Measurements from ENCODE around the gene GPT2.

GPT2 gene

DNA sequence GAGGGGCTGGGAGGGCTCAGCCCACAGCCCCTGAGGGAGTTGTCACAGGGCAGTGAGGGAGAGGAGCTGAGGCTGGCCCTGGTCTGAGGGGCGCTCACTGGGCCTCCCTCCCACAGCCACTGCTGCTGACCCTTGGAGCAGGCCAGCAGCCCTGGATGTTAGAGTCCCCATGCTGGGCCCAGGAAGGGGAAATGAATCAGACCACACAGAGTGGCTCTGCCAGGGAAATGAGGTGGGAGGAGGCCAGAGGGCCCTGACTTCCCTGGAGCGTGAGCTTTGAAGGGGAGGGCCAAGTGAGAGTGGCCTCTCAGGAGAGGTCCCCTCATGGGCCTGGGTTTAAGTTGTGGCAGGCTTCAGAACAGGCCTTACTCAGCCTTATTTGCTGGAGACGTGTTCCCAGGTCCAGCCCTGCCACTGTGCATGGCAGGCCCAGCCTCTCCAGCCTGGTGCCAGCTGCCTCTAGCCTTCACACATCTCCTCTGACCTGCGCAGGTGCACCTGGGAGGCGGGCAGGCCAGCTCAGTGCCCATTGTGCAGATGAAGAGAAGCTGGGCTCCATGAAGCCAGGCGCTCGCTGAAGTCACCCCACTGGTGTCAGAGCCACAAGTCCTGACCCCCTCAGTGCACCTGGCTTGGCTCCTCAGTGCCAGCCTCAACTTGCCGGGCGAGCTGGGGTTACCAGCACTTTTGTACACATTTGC, 15.4 kb downstream of the GPT2 start:
- no peak for DNase-seq

DNA sequence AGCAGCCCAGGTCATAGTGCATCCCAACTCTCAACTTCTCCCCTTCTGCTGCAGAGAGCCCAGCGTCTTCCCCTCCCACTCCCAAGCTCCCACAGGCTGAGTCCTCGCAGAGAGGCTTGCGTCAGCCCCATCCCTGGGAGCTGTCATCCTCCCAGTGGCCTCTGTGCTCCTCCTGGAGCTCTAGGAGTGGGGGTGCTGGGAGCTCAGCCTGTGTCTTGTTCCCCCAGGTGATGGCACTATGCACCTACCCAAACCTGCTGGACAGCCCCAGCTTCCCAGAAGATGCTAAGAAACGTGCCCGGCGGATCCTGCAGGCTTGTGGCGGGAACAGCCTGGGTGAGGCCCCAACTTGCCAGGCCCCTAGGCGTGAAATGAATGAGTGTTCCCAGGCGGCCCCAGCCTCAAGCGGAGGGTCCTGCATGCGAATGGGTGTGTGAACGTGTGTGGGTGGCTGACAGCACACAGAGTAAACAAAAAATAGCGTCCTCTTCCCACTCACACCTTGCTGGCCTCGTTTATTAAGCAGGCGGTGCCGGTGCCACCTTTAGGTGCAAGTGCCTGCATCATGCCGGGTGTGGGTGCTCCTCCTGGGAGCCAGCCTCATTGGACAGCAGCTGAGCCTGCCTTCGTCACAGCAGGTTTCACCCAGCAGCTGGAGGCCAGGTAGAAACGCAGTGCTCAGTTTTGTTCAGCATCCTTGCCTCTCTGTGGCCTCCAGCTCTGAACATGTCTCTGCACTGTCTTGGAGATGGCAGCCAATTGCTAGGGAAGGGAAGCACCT, 16.5 kb downstream of the GPT2 start:
- no peak for DNase-seq

DNA sequence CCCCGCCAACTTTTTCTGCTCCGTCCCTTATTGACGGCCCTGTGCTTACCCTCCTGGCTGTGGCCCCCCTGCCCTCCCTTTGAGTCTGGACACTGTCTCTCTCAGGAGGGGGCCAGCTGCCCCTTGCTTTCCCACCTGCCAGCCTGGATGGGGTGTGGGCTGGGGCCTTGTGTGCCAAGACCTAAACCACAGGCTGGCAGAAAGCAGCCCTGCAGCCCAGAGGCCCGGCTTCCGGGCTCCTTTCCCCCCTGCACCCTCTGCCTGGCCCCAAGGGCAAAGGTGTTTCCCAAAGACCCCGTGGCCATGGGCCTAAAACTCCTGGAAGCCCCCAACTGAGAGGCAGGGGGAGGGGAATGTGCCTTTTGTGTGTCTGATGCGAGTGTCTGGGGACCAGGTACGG, 17.5 kb downstream of the GPT2 start:
- no peak for DNase-seq

DNA sequence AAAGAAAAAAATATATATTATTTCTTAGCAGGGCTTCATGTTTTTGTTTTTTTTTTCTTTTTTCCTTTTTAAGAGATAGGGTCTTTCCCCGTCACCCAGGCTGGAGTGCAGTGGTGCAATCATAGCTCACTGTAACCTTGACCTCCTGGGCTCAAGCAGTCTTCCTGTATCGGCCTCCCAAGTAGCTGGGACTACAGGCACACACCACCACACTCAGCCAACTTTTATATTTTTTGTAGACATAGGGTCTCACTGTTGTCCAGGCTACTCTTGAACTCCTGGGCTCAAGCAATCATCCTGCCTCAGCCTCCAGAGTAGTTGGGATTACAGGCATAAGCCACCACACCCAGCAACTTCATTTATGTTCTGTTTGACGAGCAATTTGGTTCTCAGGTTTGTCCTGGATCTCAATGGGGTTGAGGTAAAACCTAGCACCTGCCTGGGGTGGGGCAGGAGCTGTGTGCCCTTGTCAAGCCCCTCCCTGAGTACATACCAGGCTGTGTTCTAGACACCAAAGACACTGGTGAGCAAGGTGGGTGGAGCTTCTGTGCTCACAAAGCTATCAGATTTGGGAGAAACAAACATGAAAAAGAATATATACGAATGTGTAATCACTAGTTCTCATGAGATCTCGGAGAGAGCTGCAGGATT, 19.2 kb downstream of the GPT2 start:
- DNase-seq = no peak

DNA sequence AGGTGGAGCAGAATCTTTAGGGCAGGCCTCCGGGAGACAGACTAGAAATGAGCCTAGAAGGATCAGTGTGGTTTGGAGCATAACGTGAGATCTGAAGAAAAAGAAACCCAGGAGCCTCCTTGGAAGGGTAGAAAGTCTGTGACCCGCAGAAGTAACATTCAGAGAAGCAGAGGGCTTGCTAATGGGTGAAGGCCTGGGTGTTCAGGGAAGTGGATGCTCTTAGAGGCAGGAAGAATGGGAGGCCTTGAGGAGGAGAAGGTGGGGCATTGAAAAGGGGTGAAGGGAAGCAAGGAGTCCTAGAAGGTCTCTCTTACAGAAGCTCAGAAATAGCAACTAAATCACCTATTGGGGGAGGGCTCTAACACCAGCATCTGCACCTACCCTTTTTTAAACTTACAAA, 20.3 kb downstream of the GPT2 start:
- no peak for DNase-seq

DNA sequence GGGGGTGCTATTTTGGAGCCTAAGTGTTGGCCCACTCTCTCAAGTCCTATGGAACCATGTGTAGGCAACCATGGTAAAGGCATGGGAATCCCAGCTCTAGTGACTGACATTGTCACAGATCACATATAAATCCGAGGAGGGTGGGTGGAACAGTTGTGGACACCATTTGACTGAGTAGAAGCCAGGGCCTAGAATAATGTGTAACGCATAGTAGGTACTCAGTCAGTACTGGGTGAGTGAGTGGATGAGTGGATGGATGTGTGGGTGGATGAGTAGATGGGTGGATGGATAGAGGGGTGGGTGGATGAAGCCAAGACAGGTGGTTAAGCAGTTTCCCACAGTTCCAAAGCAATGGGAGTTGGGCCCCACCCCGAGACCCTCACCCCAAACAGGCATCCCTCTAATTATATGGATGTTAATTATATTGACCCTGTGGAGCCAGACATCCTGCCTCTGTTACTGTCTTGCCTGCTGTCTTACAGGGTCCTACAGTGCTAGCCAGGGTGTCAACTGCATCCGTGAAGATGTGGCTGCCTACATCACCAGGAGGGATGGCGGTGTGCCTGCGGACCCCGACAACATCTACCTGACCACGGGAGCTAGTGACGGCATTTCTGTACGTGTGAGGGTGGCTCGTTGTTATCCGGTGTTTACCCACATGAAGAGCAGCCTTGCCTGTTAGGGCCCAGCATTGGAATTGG, 22.3 kb downstream of the GPT2 start:
- no peak for DNase-seq

DNA sequence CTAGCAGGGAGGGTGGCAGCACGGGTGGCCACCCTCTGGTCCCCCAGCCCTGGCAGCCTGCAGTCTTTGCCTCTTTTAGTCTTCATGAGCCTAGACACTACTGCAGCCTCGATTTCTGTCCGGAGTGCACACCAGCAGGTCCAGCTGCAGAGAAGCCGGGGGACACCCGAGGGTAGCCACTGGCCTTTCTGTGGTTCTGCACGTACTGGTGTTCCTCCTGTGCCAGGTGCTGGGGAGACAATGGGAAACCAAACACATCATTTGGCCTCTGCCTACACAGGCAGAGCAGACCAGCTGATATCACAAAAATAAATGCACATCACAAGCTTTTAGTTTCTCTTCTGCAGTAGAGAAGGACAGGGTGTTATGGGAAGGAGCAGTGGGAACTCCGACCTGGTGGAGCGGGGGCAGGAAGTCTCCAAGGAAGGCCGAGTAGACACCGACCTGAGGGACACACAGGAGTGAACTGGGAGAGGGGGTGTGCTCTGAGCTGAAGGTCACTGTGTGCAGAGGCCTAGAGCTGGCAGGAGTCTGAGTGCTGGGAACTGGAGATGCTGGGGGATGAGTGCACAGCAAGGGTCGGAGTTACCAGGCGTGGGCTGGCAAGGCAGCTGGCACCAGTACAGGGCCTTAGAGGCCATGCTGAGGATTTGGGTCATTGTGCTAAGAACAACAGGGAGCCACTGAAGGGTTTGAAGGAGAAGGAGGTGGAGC, 23.1 kb downstream of the GPT2 start:
- DNase-seq = no peak

DNA sequence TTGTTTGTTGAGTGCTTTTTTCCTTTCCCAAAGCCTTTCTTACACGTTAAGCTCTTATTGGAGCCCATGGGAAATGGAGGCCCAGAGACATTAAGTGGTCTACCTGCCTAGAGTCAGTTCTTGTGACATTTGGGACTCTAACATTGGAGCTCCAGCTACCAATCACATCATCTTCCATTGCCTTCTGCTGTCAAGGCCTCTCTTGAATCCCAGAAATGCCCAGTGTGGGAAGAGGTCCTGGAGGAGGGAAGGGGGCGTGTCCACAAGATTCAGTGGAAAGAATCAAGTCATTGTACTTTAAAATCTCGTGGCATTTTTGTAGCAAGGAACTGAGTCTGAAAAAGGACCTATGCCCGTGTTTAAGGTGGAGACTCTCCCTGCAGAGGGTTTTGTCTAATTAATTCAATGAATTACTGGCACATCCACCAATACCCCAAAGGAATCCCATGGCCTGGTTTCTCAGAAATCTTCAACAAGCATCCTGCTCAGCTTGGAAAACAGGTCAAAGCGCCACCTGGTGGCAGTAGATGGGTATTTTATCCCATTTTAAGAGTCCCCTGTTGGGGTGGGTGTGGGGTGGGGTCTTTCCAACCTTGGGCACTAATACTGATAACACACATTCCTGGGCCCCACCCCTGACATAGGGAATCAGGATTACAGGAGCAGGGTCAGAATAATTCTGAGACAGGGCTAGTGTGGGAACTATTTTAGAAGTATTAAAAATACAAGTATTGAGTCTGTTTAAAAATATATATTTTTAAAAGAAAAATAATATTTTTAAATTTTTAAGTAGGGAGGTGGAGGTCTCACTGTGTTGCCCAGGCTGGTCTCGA, 24.6 kb downstream of the GPT2 start:
- peak; percentile 28 to 57 for DNase-seq

DNA sequence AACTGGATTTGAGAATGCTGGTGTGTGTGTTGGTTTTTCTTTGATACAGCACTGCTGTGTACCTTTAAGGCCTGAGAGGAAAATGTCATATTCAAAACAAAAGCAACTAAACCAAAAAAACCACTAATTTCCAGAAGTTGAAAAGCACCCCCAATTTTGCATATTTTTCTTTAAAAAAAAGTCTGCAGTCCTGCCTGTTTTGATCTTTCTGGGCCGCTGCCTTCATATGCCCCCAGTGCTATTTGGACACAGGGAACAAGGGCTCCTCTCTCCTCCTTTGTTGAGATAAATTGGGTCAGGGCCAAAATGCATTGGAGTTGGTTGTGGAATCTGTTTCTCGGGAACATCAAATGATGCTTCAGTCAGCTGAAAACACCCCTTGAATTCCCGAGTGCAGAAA, 26.9 kb downstream of the GPT2 start:
- DNase-seq = no peak

DNA sequence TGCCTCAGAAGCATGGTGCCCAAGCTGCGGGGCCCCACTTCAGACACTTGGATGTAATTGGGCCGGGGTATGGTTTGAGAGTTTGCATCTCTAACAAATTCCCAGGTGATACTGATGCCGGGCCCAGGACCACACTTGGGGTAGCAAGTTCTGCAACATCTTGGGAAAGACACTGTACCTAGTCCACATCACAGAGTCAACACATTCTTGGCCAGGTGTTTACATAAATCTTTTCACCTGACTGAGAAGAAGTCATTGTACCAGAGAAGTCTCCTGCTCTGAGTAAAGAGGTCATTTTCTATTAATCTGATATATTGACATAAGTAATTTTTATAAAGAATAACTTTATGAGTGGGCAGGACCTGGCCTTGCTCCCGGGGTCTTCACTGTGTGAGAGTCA, 27.5 kb downstream of the GPT2 start:
- no peak for DNase-seq

DNA sequence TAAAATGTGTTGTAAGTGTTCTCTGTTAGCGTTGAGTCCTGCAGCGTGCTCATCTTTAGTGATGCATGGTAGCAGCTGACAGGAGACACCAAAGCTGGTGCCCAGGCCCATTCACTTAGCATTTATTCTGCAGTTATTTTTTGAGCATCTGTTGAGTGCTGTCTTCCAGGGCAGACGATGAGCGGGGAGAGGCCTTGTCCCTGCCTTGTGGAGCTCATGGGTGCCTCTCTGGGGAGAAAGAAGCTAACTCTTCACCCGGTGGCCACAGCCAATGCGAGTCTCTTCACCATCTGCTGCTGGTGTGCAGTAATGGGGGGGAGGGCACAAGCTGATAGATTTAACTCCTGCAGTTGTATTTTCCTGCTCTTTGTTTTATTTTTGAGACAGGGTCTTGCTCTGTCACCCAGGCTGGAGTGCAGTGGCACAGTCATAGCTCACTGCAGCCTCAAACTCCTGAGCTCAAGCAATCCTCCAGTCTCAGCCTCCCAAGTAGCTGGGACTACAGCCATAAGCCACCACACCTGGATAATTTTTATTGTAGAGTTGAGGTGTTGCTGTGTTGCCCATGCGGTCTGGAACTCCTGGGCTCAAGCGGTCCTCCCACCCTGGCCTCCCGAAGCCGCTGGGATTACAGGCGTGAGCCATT, 30.5 kb downstream of the GPT2 start:
- DNase-seq = no peak

DNA sequence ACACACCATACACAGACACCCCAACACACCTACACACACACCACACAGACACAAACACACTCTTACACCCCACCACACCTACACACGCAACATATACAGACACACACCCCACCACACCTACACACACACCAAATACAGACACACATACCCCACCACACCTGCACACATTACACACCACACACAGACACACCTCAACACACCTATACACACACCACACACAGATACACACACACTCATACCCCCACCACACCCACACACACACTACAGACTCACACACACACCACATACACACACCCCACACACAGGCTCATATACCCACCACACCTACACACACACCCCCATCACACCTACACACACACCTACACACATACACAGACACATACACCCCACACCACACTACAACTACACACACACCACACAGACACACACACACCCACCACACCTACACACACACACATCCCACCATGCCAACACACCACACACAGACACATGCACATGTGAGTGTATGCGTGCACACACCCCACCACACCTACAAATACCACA, 31.4 kb downstream of the GPT2 start:
- DNase-seq = no peak

DNA sequence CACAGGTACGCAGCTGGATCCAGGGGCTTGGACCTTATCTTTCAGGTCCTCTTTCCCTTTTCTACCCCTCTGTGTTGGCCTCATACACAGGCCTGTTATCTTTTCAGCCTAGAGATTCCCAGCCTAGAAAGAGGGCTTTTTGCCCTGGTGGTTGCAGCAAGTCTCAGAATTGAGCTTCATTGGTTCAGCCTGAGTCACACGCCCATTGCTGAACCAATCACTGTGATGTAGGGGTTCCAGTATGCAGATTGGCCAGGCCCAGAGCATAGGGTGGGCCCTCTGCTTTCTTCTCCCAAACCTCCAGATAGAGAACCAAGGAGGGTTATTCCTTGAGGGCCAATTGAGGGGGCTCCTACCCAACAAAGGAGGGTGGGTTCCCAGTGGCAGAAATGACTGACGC, 32.8 kb downstream of the GPT2 start:
- no peak for DNase-seq

DNA sequence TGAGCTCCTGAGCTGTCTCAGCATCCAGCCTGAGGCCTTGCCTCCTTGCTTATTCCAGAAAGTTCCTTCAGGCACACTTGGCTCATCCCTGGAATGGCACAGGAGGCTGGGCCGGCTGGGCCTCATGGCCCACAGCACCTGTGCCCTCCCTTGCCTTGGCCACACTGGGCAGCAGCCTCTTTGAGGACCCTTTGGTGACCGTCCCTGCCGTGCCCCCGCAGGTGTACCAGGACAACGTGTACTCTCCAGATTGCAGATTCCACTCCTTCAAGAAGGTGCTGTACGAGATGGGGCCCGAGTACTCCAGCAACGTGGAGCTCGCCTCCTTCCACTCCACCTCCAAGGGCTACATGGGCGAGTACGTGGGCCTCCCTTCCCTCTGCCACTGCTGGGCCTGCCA, 34.2 kb downstream of the GPT2 start:
- DNase-seq = no peak

DNA sequence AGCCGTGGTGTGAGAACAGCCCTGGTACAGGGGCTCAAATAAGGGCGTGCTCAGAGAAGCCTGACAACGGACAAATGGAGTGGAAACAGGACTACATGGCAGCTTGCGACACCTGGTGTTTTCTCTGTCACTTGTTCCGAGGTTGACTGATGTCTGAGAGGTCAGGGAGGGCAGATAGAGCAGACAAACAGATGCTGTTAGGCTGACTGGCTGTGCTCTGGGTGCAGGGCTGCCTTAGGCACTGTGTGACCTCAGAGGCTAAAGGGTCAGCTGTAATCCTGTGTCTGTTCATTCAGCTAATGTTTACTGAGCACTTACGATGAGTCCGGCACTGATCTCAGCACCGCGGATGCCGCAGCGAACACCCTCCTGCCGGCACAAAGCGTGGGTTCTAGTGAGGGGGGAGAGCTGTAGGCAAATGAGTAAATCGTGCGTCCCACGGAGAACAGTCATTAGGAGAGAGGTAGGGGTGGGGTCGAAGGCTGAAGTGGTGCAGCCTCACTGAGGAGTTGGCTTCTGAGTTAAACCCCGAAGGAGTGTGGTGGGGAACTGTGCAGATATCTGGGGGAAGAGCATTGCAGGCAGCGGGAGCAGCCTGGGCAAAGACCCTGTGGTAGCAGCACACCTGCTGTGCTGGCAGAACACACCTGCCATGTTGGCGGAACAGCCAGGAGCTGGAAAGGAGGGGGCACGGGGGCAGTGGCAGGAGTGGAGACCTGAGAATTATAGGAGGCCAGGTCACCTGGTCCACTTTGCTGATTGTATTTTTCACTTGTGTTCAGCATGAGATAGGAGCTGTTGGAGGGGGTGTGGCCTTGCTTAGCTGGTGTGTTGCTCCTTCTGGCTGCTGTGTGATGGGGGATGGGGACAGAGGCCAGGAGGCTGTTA, 35.0 kb downstream of the GPT2 start:
- no peak for DNase-seq

DNA sequence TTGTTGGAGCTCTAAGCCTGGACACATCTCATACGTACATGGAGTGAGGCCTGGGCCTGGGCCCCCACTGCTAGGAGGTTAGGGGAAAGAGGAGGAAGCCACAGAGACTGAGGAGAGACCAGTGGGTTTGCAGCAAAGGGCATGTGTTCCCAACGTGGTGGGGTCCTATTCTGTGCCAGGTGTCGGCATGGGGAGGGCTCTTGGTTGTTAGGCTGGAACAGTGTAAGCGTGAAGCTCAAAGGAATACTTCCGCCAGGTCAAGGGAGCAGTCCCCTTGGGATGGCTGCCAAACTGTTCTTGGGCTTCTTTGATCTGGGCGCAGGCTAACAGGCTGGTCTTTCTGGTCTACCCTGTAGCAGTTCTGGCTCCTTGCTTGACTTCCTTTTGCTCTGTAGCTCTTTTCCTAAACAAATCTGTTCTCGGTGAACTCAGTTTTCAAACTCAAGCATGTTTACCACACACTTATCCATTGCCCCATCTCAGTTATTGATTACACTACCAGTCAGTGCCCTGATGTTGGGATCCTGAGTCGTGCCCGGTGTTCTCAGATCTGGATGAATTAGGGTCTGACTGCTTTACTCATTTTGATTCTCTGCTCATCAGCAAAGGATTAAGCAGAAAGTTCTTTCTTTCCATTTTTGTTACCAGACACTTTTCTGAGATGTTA, 36.4 kb downstream of the GPT2 start:
- DNase-seq = no peak

DNA sequence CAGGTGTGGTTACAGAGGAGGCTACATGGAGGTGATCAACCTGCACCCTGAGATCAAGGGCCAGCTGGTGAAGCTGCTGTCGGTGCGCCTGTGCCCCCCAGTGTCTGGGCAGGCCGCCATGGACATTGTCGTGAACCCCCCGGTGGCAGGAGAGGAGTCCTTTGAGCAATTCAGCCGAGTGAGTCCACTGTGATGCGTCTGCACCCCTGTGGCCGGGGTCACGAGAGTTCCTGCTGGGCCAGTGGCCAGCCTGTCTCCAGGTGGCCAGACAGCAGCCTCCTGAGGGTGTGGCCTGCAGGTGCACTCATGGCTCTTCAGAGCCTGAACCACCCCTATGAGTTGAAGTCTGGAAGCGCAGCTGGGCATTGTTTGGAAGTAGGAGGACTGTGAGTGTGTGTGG, 38.1 kb downstream of the GPT2 start:
- no peak for DNase-seq

DNA sequence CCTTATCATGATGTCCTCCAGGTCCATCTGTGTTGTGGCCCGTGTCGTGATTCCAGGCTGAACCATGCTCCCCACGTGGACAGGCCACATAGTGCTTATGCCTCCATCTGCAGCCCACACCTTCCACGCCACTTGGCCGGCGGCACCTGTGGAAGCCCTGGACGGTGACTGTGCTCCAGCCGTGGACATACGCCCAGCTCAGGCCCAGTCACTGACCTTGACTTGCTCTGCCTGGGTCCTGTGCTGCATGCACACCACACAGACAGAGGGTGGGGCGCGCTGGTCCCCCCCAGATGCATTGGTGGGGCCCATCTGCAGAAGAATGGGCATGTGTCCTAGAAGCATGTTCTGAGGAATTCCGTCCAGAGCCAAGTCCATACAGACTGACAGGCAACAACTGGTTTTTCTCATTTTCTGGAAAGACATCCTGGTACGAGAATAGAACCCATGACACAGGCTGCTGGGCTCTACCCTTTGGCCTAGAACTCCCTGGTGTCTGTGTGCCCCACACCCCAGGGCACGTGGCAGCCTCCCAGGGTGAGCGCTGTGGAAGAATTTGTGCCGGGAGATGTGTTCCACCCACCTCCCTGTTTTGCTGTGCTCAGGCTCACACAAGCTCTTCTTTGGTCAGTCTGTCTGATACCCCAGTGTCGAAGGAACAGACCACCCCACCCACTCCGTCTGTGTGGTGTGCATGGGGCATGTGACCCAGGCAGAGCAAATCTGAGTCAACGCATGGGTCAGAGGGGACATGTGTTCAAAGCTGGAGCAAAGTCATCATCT, 39.5 kb downstream of the GPT2 start:
- no peak for DNase-seq

DNA sequence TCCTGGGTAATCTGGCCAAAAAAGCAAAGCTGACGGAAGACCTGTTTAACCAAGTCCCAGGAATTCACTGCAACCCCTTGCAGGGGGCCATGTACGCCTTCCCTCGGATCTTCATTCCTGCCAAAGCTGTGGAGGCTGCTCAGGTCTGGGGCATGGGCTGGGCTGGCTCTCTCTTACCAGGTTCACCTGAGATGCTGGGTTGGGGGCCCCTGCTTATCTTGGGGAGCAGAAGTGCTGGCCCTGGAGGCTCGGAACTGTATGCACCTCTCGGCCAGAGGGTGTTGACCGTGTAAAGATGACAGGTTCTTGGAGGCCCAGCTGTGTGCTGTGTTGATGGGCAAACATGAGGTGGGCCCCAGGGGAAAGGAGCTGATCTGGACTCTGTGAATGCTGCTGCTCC, 40.2 kb downstream of the GPT2 start:
- DNase-seq = no peak

Data from stimulated activated CD4-positive, alpha-beta T cell treated with anti-CD3 and anti-CD28 coated beads, Interleukin-4, amount 100 ng/mL, for 4 hours (primary cell).